Ovary (tissue), 9 donors: ENCODE data around the gene ARL10. TPM values are rescaled to one million over a fixed set of nuclear protein-coding genes. Genes with fewer than 3 reads are reported as not detected.

ENCODE experiments used
- DNase-seq, 5 donors: peaks; one replicate each; pipeline ENCODE4 v3.0.0-alpha.2; 2019 to 2020
- H3K27ac ChIP-seq, 2 donors: fragments of 200-600 bp; one replicate each; pipeline versions ENCODE4 v1.5.1 to v1.8.0; 2019 to 2022
- H3K27me3 ChIP-seq: fragments of 200-600 bp; one replicate; pipeline ENCODE4 v1.8.0; 2022
- H3K36me3 ChIP-seq: fragments of 200-600 bp; sonication (generic); one replicate; pipeline ENCODE4 v1.5.1; 2019
- H3K4me1 ChIP-seq: one replicate; pipeline ENCODE4 v1.8.1; 2013; ENCODE audit warnings: mild to moderate bottlenecking, moderate library complexity; ENCODE audit not compliant: insufficient read depth
- H3K4me3 ChIP-seq: fragments of 200-600 bp; sonication (generic); one replicate; pipeline ENCODE4 v1.5.1; 2017
- H3K9me3 ChIP-seq, 2 donors: fragments of 200-600 bp in 1 of 2; sonication (generic) in 1 of 2; one replicate each; pipeline versions ENCODE4 v1.5.1 to v1.8.1; 2013 to 2019; ENCODE audit warnings: mild to moderate bottlenecking in 1 of 2, moderate library complexity in 1 of 2
- EP300 ChIP-seq: sonication (generic); formaldehyde crosslinking; IDR thresholded peaks from one replicate; pipeline ENCODE4 v1.6.1; 2017; ENCODE audit warnings: antibody characterized with exemption
- POLR2A ChIP-seq: fragments of 450-650 bp; IDR thresholded peaks from one replicate; pipeline ENCODE4 v1.6.1; 2017; ENCODE audit warnings: antibody characterized with exemption, mild to moderate bottlenecking, moderate library complexity
- WGBS, 3 donors: extraction: QIAGEN DNeasy Blood & Tissue Kit in 1 of 3; methylation state at CpG; one replicate each; pipeline versions ENCODE4 v1.1.5 to v1.1.7; 2013 to 2017; 5-methylcytosine and 5-hydroxymethylcytosine counted together
- intact Hi-C, 4 donors: fragments of 100-400 bp; cut with DNase I; formaldehyde crosslinking; loops; one replicate each; pipeline versions ENCODE4 v1.11.0 to v1.15.1; 2022 to 2023
- polyA plus RNA-seq, 2 donors: library from polyadenylated mRNA; stranded (reverse); fragments of 200-250 nt in 1 of 2; fragments of 350-450 nt in 1 of 2; fragmentation: Illumina TruSeq in 1 of 2; extraction: RNeasy Lipid Tissue Mini Kit (QIAGEN cat#74804) in 1 of 2; gene quantifications; one replicate each; pipeline ENCODE4 v1.2.3, GENCODE V29; 2013 to 2014
- total RNA-seq, 7 donors: library from RNA; depleted of rRNA in 2 of 7; stranded (reverse); fragments of >200 nt in 2 of 7; fragmentation: NEBNext Ultra II Directional in 3 of 7; extraction: Animal tissue kit (Norgen Biotek cat#: 25700) in 3 of 7; gene quantifications; one replicate each; pipeline versions ENCODE4 v1.1.0 to v1.2.4, GENCODE V29; 2016 to 2023
- TF ChIP-seq, protein P1 (sequence below), 3 donors: fragments of 450-650 bp in 2 of 3; fragments of 200-600 bp in 1 of 3; IDR thresholded peaks; one replicate each; pipeline versions ENCODE4 v1.5.1 to v1.8.0; 2016 to 2022; ENCODE audit warnings: antibody characterized with exemption in 3 of 3, mild to moderate bottlenecking in 1 of 3
- donor health status: DM: no; HTN: no; CAD: no; lungs with moderate emphysema.
- donor health status: DM: no; HTN: no; CAD: no.
- donor health status: Bipolar disorder and iron deficiency.
- donor health status: DM: yes; HTN: yes; CAD: no.
- donor health status: DM: no; HTN: no; CAD: no.
- donor health status: DM: yes; HTN: yes; CAD: no.

Gene ARL10
- total and polyA plus RNA-seq, 9 donors, result 4.0 to 26.7 (median 17.7) TPM

DNA sequence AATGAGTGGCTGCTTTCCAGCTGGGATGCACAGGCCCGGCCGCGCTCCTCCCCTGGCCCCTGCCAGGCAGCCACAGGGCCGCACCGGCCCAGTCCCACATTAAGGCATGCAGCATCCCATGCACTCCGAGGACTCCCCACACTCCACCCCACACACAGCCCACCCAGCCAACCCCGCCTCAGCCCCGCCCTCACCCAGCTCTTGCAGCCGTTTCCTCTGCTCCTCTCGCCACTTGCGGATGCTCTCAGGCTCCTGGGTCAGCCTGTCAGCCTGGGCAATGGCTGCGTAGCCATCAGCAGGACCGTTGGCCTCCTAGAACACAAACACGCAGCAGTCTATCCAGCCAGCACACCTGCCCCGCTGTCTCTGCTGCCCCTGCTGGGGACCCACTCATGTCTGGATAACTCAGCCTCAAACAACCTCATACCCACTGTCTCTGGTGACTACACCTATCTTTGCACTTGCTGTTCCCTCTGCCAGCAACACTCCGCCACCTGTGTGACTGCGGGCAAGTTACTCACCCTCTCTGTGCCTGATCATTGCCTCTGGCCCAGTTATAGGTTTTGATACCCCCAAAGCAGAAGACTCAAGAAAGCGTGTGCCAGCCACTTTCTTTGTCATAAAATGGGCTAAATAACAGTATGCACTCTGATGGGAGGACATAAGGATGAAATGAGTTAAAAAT, 32.6 kb downstream of the ARL10 start:
- TF ChIP-seq POLR2A, result no peak
- TF ChIP-seq, protein P1, sequence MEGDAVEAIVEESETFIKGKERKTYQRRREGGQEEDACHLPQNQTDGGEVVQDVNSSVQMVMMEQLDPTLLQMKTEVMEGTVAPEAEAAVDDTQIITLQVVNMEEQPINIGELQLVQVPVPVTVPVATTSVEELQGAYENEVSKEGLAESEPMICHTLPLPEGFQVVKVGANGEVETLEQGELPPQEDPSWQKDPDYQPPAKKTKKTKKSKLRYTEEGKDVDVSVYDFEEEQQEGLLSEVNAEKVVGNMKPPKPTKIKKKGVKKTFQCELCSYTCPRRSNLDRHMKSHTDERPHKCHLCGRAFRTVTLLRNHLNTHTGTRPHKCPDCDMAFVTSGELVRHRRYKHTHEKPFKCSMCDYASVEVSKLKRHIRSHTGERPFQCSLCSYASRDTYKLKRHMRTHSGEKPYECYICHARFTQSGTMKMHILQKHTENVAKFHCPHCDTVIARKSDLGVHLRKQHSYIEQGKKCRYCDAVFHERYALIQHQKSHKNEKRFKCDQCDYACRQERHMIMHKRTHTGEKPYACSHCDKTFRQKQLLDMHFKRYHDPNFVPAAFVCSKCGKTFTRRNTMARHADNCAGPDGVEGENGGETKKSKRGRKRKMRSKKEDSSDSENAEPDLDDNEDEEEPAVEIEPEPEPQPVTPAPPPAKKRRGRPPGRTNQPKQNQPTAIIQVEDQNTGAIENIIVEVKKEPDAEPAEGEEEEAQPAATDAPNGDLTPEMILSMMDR (IDR thresholded peaks at IDR 0.05), result no peak
- TF ChIP-seq EP300, result no peak
- Histone ChIP-seq H3K4me3 (no peak overlapping the region), H3K4me1 (peaks cover 25% of the 10 kb centered on the region), H3K27me3 (no peaks in the 10 kb centered on the region), H3K36me3 (no peaks in the 10 kb centered on the region), H3K9me3 (no peaks in the 10 kb centered on the region), H3K27ac (no peak overlapping the region)
- DNase-seq, result peak in 1 of 5 donors; percentile 41
- intact Hi-C loops, result no loop called here
- 89% methylated on average over 18 of the region's 18 CpGs for WGBS, 3 donors

DNA sequence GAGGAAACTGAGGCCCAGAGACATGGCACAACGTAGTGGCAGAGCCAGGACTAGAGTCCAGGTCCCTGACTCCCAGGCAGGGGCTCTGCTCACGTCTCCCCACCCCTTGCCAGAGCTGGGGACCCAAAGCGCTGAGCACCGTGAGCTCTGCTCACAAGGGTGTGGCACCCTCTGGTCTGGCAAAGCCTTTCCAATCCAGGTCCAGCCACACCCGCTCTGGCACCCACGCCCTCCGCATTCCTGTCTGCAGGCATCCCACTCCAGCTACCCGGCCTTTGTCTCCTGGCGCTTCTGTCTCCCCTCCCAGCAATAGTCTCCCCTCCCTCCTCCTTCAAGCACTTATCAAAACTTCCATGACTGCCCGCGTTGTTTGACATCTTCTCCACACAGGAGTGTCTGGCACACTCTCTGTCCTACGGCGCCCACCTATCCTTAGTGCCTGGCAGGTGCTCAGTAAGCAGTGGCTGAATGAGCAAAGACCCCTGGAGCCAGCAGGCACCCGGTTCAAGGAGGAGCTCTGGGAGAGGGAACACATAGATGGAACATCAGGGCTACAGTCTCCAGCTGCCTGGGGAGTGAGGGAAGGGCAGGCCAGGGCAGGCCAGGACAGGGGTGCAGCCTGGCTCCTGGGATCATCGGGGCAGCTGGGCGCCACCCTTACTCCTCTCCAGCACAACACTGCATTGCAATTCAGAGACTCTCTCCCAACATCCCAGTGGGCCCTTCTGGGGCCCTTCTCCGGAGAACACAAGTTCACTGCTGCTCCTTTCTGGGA, 35.3 kb downstream of the ARL10 start:
- DNase-seq, result no peak
- TF ChIP-seq, protein P1 (IDR thresholded peaks at IDR 0.05), result no peak
- TF ChIP-seq EP300 (no peak), POLR2A (no peak)
- no peaks in the 10 kb centered on the region for H3K36me3 ChIP-seq
- 76 to 79% (median 77%) methylated on average over 17 of the region's 17 CpGs for WGBS, 3 donors
- H3K4me3 ChIP-seq, result no peak overlapping the region
- no peak overlapping the region for H3K27ac ChIP-seq
- H3K9me3 ChIP-seq, result no peaks in the 10 kb centered on the region
- peaks cover 18% of the 10 kb centered on the region for H3K4me1 ChIP-seq
- H3K27me3 ChIP-seq, result no peaks in the 10 kb centered on the region
- intact Hi-C loops, result no loop called here

DNA sequence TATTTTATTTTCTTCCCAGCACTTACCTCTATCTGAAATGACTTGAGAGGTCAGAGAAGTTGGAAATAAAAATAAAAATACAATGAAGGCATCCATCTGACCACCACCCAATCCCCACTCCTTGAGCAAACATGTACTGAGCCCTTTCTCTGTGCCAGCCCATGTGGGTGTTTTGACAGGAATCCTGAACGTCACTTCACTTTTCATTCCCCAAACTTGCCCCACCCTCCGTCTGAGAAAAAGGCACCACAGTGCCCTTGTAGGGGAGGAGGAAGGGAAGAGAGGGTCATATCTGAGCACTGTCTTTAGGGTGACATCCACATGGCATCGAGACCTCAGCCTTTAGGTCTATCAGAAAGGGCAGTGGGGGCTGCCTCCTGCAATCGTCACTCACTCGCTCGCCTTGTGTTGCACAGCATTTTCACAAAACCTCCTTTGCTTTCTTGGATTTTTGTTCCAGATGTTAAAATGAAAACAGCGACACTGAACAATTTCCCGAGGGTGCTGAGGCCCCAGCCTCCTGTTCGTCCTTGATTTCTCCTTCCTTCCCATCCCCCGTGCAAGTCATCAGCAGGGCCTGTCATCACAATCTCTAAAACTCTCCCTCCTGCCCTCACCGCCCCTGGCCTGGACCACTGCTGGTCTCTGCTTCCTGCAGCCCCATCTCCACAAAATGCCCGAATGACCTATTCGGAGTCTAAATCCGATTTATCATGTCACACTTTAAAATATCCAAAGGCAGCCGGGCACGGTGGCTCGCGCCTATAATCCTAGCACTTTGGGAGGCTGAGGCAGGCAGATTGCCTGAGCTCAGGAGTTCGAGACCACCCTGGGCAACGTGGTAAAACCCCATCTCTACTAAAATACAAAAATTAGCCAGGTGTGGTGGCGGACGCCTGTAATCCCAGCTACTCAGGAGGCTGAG, 36.3 kb downstream of the ARL10 start:
- peak overlapping the region in 1 of 2 donors; percentile 39 for H3K27ac ChIP-seq
- no peaks in the 10 kb centered on the region for H3K36me3 ChIP-seq
- no peak for TF ChIP-seq EP300
- TF ChIP-seq POLR2A, result no peak
- TF ChIP-seq, protein P1 (IDR thresholded peaks at IDR 0.05), result no peak
- DNase-seq, result no peak
- H3K27me3 ChIP-seq, result no peaks in the 10 kb centered on the region
- intact Hi-C loops, result no loop called here
- no peak overlapping the region for H3K4me3 ChIP-seq
- WGBS, 3 donors, result 37 to 64% (median 51%) methylated on average over 22 of the region's 22 CpGs
- no peaks in the 10 kb centered on the region for H3K9me3 ChIP-seq
- peaks cover 12% of the 10 kb centered on the region for H3K4me1 ChIP-seq
